ENCODE data around the gene TPSG1.
"Not testable (repeated sequence)": the region's sequence is repeated elsewhere in the genome, so short reads cannot be mapped to it uniquely, and the experiment has no call there.

The TPSG1 gene

DNA sequence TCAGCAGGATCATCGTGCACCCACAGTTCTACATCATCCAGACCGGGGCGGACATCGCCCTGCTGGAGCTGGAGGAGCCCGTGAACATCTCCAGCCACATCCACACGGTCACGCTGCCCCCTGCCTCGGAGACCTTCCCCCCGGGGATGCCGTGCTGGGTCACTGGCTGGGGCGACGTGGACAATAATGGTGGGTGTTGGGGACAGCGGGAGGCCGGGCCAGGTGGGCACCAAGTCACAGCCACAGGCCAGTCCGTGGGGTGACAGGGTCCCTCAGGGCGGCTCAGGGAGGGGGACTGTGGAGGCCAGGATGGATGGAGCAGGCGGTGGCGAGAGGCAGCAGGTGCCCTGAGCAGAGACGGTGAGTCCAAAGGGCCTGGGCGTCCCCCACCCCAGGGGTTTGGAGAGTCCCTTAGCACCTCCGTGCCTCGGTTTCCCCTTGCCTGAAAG lies 31.8 kb upstream of the TPSG1 start:
- DNase-seq (ENCODE audit: low spot score): no peak

- DNase-seq (ENCODE audit: low spot score): not testable (repeated sequence)
Observed at GRCh38 chr16:1256296-1256873, 31.3 kb upstream of the TPSG1 start.

DNA sequence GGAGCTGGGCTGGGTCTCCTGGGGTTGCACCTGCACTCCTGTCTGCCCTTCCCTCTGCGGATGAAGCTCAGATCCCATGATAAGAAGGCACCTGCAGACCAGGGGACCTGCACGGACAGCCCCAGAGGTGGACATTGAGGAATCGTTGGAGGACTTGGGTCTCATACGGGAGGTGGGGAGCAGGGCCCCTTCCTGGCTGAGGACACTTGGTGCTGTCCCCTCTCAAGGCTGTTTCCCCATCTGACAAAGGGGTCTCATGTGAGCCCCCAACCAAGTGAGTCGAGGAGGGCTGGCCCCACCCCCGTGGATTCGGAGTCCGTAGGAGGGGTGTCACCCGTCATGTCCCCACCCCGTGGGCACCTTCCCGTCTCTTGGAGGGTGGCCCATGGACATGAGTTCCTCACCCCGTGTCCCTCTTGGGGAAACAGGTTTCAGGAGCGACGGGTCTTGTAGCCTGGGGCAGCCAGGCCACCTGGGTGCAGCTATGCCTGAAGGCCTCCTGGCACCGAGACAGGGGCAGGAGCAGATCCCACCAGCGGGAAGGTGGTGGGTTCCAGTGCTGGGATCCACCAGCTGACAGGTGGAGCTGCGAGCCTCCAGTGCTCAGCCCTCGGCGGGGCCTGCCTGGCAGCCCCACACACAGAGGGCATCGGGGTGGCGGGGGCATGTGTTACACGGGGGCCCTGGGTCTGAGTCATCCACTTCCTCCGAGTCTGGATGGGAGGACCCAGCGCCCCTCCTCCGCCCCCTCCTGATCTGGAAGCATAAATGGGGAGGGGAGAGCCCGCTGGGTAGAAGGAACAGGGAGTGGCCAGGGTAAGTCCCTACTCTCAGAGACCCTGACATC lies 30.4 kb upstream of the TPSG1 start, which contains the start of gene TPSD1:
Gene TPSD1 (plus strand): TSS at position 794 of the 847 bp plus-strand sequence. CDS start 212 bp downstream, outside the sequence.
- not testable (repeated sequence) for DNase-seq (ENCODE audit: low spot score)

GRCh38 chr16:1254821-1255220 lies 29.8 kb upstream of the TPSG1 start:
- not testable (repeated sequence) for DNase-seq (ENCODE audit: low spot score)

GRCh38 chr16:1253701-1254364 lies 28.8 kb upstream of the TPSG1 start:
- DNase-seq (ENCODE audit: low spot score): not testable (repeated sequence)

DNA sequence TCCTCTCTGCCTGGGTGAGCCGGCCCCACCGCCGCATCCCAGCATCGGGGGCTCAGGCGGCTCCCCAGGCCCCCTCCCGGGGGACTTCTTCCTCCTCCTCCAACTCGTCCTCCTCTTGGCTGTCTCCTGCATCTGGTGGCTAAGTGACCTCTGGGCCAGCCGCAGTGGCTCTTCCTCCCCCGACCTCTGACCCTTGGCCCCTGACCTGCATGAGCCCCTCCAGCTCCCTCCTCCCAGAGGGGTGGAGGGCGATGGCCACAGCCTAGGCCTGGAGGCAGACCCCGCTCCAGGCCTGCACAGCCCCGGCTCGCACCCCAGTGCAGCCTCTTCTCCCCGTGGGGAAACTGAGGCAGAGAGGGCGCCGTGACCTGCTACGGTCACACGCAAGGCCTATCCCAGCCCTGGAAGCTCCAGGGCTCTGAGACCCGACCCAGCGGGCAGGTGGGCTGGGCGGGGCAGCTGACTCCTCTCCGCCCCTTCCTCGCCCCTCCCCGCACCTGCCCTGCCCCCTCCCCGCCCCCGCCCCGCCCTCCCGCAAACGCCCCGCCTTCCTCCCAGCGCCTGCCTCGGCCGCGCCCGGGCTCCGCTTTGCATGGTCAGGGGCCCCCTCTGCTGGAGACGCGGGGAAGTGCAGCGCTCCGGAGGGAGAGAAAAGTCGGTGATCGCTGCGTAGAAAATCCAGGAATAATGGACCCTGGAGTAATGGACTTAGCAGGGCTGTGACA lies 24.1 kb upstream of the TPSG1 start:
- DNase-seq (ENCODE audit: low spot score): not testable (repeated sequence)

GRCh38 chr16:1247903-1248537 lies 23.0 kb upstream of the TPSG1 start:
- not testable (repeated sequence) for DNase-seq (ENCODE audit: low spot score)

GRCh38 chr16:1245452-1246020 lies 20.5 kb upstream of the TPSG1 start:
- DNase-seq (ENCODE audit: low spot score): no peak

- DNase-seq (ENCODE audit: low spot score): no peak
Observed at GRCh38 chr16:1244881-1245280, 19.8 kb upstream of the TPSG1 start.

DNA sequence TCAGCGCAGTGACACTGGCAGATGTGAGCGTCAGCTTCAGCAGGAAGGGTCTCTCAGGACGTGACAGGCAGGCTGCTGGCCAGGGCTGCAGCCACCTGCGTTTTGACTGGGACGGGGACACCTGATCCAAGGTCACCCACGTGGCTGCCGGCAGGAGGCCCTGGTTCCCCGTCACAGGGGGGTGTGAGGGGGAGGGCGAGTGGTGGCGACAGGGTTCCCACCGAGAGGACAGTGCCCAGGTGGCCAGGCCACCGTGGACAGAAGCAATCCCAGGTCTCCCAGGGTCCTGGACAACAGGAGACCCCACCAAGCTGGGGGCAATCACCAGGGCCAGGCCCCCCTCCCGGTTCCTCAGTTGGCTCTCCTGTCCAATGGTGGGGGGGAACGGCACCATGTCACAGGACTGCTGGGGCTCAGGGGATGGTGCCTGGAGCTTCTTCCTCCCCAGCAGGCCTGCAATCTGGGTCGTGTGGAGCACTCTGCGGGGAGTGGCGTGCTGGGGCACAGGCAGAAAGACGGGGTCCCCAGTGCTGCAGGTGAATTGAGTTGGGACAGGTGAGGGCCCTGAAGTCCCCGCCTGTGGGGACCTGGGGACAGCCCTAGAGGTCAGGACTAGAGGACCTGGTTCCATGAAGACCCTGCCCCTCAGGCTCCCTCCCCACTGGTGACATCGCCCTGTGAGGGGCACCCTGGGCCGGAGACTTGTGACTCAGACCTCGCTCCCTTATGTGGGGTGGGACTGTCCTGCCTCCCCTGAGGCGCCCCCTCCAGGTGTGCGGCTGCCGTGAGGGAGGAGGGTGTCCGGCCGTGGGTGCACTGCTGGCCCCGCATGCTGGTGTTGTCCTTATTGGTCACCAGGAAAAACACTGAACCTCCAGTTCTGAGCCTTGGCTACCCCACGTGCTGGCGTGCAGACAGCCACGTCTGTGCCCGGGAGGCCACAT lies 19.1 kb upstream of the TPSG1 start:
- DNase-seq (ENCODE audit: low spot score): not testable (repeated sequence)

DNA sequence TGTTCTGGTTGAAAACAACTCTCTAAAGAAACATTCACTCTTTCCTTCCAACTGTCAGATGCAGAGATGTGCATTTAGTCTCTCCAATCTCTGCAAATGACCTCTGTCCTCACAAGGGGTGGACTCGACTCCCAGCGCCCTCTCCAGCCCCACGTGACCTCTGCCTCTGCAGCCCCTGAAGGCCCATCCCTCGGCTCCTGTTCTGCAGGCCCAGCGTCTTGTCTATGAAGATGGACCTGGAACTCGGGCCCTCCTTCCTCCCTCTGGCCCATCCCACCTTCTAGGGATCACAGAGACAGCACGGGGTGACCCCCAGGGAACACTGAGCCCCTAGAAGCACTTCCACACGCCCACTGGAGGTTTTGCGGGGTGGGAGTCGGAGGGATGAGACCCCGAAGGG lies 18.3 kb upstream of the TPSG1 start:
- not testable (repeated sequence) for DNase-seq (ENCODE audit: low spot score)

GRCh38 chr16:1241081-1241480 lies 16.0 kb upstream of the TPSG1 start:
- not testable (repeated sequence) for DNase-seq (ENCODE audit: low spot score)

GRCh38 chr16:1240436-1240835 lies 15.4 kb upstream of the TPSG1 start, which contains the start of gene TPSAB1:
Gene TPSAB1, plus strand, starts transcription at chr16:1240705. Its CDS starts 234 bp downstream, at chr16:1240939.
- not testable (repeated sequence) for DNase-seq (ENCODE audit: low spot score)

- not testable (repeated sequence) for DNase-seq (ENCODE audit: low spot score)
Observed at GRCh38 chr16:1239575-1239974, 14.5 kb upstream of the TPSG1 start.

DNA sequence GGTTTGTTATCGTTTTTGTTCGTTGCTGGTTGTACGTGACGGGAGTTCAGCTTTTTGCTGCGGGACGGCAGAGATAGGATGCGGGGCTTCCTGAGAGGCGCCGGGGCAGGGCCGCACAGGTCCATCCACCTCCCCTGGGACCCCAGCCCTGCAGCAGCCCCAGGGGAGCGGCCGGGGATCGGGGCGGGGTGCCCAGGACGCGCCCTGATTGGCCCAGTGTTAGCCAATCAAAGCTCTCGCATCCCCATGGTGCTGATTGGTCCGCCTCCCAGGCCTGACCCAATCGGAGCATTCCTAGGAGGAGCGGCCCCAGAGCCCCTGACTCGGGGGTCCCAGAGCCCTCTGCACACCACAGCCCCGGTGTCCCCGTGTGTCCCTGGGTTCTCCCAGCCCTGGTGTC lies 13.8 kb upstream of the TPSG1 start:
- DNase-seq (ENCODE audit: low spot score): not testable (repeated sequence)

DNA sequence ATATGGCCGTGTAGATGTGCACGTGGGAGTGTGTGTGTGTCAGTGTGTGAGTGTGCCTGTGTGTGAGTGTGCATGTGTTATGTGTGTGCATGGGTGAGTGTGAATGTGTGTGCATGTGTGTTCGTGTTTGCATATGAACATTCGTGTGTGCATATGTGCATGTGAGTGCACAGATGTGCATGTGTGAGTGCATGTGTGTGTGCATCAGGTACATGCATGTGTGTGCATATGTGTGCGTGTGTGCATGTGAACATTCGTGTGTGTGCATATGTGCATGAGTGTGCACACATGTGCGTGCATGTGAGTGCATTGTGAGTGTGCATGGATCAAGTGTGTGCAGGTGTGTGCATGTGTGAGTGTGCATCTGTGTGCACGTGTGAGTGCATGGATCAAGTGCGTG lies 12.9 kb upstream of the TPSG1 start:
- DNase-seq (ENCODE audit: low spot score): no peak

DNA sequence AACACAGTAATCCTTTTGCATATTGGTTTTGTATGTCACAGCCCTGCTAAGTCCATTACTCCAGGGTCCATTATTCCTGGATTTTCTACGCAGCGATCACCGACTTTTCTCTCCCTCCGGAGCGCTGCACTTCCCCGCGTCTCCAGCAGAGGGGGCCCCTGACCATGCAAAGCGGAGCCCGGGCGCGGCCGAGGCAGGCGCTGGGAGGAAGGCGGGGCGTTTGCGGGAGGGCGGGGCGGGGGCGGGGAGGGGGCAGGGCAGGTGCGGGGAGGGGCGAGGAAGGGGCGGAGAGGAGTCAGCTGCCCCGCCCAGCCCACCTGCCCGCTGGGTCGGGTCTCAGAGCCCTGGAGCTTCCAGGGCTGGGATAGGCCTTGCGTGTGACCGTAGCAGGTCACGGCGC lies 11.6 kb upstream of the TPSG1 start:
- DNase-seq (ENCODE audit: low spot score): not testable (repeated sequence)

DNA sequence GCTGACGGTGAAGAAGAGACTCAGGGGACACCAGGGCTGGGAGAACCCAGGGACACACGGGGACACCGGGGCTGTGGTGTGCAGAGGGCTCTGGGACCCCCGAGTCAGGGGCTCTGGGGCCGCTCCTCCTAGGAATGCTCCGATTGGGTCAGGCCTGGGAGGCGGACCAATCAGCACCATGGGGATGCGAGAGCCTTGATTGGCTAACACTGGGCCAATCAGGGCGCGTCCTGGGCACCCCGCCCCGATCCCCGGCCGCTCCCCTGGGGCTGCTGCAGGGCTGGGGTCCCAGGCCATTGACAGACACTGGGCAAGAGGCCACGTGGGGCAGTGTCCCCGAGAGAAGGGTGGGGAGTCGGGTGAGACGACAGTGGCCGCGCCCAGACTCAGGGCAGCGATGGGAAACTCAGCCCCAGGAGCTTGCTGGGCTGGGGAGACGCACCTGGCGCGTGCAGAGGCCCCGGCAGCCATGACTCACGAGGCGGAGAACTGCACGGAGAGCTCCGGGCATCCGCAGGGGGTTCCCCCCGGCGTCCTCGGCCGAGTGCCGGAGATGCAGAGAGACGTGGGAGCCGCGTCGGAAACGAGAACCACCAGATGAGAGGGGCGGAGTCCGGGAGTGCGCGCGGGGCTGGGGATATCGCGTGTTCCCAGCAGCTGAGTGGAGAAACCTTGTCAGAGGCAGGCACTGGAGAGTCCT lies 7.1 kb upstream of the TPSG1 start:
- DNase-seq (ENCODE audit: low spot score): not testable (repeated sequence)

- not testable (repeated sequence) for DNase-seq (ENCODE audit: low spot score)
Observed at GRCh38 chr16:1231301-1231700, 6.2 kb upstream of the TPSG1 start.

All from left forelimb (tissue), 1 donor.